HG03095 (cell line): ENCODE measurements around the gene SYNGR3.
A peak's percentile ranks its signal among the peaks of the same experiment; 100 is the strongest.
"Not testable (repeated sequence)": the region's sequence is repeated elsewhere in the genome, so short reads cannot be mapped to it uniquely, and the experiment has no call there.

Source experiments
- ATAC-seq: cut with Tn5 transposase; IDR thresholded peaks from one replicate; pipeline ENCODE4 v1.9.1; 2021; ENCODE audit warnings: moderate library complexity; ENCODE audit not compliant: unreplicated experiment

The SYNGR3 gene

DNA sequence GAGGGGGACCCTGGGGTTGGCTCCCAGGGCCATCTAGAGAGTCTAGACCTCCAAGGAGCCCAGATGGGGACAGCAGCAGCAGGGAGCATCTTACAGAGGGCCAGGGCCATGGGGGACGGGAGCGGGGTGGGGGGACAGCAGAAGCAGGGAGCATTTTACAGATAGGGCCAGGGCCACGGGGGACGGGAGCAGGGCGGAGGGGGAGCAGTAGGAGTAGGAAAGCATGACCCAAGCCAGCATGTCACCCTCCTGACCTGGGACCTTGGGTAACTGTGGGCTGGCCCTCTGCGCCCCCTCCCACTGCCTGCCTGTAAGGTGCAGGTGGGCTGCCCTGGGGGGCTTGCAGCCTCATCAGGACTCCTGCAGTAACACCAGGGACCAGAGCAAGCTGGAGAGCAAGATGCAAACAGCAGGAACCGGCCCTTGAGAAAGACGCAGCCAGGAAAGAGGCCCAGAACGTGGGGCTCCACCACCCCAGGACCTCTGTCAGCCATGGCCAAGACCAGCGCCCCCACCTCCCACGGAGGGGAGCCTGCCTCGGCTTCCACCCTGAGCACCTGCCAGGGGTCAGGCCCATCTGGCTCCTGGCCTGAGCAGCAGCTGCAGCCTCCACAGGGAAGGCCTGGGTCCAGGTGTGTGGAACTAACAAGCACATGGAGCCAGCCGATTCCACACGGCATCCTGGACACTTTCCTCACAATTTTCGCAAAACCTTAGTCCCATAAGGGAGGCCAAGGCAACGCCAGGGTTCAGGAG lies 17.5 kb downstream of the SYNGR3 start:
- no peak for ATAC-seq

DNA sequence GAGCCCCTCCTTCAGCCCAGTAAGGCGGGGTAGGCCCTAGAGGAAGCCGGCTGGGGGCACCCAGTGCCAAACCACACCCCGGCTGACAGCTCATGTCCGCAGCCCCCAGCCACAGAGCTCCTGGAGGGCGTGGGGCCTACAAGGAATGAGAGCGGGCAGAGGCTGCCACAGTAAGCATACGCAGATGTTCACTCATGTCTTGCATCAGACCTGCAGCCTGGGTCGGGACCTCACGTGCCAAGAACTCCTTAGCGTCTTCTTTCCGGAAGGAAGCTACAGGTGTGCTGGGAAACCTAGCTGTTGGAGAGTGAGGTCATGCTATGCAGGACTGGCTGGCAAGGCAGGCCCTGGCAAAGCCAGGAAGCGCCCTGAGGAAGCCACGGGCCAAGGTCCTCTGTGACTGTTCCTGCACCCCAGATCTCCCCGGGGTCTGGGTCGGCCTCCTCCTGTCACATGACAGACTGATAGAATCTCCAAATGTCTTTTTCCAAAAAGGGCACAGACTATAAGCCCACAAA lies 18.3 kb downstream of the SYNGR3 start:
- ATAC-seq, result no peak

DNA sequence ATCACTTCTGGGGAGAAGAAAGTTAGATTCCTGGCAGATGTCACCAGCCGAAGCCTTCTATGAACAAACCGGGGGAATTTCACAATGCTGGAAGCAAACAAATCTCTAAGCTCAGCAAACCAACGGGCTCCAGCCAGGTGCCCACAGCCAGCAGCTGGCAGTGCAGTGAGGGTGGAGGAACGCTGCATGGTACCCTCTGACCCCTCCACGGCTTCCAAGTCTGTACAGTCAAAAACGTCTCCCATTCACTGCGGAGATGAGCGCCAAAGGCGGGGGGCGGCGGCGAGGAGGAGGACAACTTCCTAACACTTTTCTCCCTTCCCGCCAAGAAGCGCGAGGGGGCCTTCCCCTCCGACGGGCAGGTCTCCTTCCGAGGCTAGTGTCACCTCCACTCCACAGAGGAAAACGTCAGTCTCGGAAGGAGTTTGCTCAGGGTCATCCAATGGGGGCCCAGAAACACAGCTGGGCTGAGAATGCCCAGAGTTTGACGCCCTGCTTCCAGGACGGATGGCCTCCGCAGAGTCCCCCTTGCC lies 18.9 kb downstream of the SYNGR3 start:
- ATAC-seq, result no peak

DNA sequence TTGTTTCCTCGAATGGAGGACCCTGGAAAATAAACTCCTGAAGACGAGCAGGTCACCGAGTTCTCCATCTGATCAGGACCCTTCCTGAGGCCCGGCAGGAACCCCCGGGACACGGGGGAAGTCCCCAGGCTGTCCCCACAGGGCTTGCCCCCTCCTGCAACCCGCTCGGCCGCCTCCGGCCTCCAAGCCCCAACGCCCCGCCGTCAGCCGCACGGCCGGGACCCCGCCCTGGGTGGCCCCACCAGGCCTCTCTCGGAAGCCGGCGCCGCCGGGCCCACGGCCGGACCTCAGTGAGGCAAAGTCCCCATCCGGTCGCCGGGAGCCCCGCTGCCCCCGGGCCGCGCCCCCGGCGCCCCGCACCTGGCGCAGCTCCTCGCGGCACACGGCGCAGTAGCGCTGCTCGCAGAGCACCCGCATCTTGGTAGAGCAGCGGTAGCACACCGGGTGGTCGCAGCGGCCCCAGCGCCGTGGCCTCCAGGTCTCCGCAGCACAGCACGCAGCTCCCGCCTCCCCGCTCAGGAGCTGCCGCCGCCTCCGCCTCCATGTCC lies 19.5 kb downstream of the SYNGR3 start:
- ATAC-seq, result peak; percentile 29

DNA sequence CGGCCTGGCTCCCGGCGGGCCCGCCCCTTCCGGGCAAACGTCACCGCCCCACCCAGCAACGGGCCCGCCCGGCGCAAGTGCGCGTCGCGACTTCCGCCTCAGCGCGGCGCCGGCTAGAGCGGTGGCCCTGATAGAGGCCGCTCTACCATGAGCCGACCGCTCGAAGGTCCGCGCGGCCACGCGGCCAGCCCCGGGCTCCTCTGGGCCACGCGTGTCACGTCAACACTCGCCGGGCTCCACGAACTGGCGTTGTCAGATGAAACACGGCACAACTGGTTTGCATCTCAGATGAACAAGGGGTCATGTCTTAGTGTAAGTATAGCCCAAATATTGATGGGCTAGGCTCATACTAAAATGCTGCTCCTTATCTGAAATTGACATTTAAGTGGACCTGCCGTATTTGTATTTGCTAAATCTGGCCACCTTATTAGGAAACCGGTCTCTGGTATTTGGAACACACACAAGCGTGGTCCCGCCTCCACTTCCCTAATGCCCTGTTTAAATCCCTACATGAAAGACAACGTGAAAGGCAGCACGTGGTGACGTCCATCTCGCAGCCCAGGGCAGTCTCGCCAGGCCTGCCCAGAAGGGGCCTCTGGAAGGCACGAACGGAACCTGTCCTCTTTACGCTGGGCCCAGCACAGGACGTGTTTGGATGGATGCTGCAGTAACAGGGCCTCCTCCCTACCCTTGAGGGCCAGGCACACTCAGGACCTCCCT lies 20.2 kb downstream of the SYNGR3 start, which contains the start of gene ZNF598:
TSS of gene ZNF598 (minus strand) at position 31 of the 720 bp plus-strand sequence.
- ATAC-seq, result peak; percentile 72

DNA sequence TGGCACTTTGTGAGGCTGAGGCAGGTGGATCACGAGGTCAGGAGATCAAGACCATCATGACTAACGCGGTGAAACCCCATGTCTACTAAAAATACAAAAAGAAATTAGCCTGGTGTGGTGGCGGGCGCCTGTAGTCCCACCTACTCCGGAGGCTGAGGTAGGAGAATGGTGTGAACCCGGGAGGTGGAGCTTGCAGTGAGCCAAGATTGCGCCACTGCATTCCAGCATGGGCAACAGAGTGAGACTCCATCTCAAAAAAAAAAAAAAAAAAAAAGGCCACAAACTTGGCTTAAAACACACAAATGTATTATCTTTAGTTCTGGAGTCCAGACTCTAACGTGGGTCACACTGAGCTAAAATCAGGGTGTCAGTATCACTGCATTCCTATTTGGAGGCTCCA lies 22.0 kb downstream of the SYNGR3 start:
- not testable (repeated sequence) for ATAC-seq

DNA sequence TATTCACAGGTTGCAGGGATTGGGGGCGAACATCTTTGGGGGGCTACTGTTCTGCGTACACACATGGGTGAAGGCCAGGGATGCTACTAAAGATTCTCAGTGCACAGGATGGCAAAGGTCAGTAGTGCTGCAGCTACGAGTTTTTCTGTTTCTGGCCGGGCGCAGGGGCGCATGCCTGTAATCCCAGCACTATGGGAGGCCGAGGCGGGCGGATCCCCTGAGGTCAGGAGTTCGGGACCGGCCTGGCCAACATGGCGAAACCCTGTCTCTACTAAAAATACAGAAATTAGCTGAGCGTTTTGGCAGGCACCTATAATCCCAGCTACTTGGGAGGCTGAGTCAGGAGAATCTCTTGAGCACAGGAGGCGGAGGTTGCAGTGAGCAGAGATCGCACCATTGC lies 23.8 kb downstream of the SYNGR3 start:
- ATAC-seq, result no peak

DNA sequence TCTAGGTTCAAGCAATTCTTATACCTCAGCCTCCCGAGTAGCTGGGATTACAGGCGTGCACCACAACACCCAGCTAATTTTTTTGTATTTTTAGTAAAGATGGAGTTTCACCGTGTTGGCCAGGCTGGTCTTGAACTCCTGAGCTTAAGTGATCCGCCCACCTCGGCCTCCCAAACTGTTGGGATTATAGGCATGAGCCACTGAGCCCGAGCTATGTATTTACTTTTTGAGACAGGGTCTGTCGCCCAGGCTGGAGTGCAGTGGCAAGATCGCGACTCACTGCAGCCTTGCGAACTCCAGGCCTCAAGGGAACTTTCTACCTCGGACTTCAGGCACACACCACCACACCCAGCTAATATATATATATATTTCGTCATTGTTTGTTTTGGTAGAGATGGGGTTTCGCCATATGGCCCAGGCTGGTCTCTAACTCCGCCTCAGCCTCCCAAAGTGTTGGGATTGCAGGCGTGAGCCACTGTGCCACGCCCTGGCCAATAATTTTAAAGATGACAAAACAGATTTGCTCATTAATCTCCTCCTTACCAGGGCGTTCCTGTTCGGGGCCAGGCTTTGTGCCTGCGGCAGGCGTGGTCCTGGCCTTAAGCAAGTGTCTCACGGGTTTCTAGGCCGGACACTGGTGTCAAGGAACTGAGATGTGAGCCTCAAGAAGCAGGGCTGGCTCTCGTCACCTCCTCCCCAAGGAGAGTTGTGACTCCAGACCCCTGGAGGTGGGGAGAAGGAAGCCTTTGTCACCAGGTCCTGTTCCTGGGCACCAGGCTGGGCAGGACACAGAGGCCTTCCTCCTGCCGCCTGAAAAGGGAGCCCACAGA lies 25.6 kb downstream of the SYNGR3 start:
- ATAC-seq, result no peak

DNA sequence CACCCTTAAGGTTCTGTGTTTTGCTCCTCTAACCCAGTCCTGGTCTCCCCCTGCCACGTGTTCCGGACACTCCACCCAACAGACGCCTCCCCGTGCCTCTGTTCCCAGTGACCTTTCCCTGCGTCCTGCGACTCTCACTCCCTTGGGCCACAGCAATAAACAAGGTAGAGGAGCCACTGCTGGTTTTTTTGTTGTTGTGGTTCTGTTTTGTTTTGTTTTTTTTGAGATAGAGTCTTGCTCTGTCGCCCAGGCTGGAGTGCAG lies 26.1 kb downstream of the SYNGR3 start:
- no peak for ATAC-seq

DNA sequence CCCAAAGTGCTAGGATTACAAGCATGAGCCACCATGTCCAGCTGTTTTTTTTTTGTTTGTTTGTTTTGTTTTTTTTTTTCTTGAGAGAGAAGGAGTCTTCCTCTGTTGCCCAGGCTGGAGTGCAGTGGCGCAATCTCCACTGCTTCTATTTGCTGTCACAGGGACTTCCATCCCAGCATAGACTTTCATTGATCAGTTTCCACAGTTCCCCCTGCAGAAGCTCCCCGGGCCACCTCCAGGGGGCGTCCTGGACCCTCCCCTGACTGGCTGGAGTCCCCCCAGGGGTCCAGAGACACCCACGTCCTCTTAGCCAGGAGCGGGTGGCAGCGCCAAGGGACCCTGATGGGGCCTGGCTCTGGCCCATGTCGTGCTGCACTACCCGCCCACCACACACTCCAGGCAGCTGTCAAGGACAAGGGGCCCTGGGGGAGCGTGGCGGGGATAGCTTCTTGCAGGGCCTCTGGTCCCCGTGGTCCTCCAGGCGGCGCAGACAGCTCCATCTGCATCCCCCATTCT lies 26.7 kb downstream of the SYNGR3 start:
- no peak for ATAC-seq

DNA sequence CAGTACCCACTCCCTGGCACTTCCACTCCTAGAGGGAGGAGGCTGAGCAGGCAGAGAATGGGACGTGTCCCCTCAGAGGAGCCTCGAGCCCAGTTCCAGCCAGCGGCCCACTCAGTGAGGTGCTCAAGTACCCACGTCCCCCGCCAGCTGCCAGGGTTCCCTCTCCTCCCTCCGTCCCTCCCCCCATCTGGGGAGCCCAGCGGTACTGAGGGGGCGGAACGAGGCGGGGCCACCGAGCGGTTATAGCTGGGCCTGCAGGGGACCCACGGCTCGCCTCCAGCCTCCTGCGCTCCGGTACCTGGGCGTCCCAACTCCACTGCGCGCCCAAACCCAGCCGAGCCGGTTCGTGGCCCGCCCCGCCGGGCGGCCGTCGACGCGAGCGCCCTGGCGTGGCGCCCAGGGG lies 29.7 kb downstream of the SYNGR3 start, which contains the start of gene NPW:
TSS of gene NPW (plus strand) at position 268 of the 403 bp plus-strand sequence.
- no peak for ATAC-seq

DNA sequence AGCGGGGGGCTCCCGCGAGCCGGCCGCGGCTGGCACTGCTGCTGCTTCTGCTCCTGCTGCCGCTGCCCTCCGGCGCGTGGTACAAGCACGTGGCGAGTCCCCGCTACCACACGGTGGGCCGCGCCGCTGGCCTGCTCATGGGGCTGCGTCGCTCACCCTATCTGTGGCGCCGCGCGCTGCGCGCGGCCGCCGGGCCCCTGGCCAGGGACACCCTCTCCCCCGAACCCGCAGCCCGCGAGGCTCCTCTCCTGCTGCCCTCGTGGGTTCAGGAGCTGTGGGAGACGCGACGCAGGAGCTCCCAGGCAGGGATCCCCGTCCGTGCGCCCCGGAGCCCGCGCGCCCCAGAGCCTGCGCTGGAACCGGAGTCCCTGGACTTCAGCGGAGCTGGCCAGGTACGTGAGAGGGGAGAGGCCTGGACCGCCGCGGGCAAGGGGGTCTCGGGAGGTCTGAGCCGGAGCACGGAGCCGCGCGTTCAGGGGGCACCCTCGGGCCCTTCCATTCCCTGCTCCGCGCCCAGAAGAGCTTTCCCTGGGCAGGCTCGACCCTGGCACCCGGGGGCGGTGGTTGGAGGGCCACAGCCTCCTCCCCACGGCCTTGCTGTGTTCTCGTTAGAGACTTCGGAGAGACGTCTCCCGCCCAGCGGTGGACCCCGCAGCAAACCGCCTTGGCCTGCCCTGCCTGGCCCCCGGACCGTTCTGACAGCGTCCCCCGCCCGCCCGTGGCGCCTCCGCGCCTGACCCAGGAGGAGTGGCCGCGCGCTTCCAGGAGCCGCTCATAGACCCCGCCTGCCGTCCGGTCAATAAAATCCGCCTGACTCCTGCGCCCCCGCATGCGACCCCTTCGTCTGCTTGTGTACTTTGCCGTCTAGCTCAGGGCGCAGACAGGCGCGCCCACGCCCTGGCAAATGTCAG lies 30.4 kb downstream of the SYNGR3 start:
- no peak for ATAC-seq

DNA sequence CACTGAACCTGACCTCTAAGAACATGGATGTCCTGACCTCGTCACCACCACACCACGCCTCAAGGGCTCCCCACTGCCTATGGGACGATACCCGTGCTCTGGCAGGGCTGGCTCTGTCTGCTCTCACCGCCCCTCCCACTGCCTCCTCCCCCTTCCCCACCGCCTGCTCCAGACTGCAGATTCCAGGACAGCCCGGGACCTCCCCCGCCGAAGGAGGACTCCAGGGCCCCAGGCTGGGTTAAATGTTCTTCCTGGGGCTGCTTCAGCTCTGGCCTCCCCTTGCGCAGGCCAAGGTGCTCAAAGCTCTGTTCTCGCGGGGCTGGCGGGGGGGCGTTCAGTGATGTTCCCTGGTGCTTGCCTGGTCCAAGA lies 32.9 kb downstream of the SYNGR3 start:
- ATAC-seq, result no peak

DNA sequence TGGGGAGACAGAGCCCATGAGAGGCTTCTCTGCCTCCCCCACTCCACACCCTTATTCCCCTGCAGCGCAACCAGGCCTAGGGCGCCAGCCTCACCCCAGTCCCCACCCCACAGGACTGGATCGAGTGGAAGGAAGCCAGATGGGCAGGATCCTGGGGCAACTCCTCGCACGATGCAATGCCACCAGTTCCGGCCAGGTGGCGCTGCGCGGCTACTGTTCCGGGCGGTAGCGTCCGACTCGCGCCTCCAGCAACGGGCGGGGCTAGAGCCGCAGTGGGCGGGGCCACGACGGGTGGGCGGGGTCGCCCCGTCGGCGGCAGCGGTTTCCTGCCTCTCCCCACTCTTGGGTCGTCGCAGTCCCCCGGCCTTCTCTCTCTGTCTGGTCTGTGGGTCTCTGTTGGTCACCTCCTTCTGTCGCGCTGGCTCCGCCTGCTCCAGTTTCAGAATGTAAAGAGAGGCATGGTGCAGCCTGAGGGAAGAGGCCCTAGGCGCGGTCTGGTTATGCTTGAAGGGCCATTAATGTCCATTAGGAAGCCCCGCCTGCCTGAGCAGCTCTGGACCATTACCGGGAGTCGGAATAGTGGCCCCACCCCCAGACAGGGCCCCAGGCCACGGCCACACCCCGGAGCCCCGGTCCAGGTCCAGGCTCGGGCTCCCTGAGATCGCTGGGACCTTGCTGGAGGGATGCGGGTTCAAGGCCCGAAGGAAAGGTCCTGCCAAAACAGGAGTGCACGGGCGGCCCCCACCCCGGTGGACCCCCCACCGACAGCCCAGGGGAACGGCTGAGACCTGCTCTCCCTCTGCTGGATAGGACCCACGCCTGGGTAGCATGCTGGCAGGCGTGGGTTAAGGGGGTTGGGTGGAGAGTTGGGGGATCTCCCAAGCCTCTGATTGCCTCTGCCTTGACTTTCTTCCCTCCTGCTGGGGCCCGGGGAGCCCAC lies 33.6 kb downstream of the SYNGR3 start:
- no peak for ATAC-seq

DNA sequence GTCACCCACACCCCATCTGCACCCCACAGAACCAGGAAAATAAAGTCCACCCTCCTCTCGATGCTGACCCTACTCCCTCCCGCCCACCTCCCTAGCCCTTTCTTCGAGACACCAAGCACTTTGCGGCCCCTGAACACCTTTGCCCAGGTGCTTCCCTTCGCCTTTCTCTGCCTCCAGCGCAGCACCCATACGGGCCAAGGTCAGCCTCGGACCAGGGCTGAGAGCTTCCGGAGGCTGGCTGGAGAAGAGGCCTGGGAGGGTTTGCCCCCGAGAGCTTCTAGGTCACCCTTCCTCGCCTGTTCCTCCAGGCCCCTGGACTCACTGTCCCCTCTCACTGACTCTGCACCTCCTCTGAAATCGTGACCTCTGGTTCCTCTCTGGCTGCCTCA lies 34.3 kb downstream of the SYNGR3 start:
- ATAC-seq, result no peak

DNA sequence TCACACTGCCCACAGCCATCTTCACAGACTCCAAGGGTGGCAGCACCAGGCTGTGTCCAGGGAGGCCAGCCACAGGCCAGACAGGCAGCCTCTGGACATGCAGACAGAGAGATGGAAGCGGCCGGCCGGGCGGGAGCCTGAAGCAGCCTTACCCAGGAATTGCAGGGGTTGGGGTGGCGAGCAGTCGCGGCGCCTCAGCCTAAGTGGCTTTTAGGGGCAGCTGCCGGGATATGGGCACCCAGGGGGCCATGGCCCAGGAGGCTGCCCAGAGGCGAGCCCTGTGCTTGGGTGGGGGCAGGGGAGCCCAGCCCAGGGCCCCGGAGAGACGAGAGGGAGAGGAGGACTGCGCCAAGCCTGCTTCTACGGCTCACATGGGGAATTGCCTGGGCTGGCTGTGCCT lies 35.5 kb downstream of the SYNGR3 start:
- ATAC-seq, result no peak

DNA sequence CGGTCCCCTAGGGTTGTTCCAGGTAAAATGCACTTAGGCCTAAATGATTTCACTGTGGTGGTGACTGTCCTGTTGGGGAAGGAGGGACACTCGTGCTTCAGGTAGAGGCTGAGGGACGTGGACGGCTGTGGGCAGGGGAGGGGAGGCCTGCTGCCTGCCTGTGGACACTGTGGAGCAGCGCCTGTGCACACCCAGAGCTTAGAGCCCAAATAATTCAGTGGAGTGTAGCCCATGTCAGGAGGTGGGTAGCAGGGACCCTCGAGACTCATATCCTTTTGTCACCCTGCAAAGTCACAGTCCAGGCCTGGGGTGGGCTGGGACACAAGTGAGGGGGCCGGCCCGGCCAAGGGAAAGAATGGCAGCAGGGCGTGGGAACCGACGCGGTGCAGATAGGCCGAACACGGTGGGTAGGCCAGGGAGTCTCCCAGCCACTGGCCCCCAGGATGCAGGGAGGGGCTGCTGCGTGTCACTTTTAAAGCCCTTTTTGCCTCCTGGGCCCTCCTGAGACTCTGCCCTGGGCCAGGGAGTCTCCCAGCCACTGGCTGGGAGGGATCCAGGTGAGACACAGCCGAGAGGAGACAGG lies 36.2 kb downstream of the SYNGR3 start:
- no peak for ATAC-seq

DNA sequence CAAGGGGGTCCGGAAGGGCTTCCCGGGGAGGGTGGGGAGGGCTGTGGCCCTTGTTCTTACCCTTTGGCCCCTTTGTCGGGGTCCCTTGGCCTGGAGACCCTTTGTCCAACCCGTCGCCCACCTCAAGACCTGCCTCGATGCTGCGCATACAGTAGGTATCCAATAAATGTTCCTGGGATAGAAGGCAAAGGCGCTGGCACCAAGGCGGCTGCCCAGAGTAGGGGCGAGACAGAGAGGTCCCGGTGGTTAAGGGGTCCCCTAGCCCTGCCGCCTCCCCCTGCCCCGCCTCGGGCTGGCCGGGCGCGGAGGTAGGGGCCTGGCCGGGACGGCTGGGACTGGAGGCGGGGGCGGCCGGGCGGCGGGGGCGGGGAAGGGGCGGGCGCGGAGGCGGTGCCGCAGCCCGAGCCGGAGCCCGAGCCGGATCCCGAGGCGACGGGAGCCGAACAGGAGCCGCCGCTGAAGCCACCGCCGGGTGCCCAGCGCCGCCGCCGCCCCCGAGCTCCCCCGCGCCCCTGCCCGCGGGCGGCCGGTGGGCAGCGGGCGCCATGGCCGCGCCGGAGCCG lies 36.8 kb downstream of the SYNGR3 start, which contains the start of gene NHERF2:
TSS of gene NHERF2 (plus strand) at position 442 of the 563 bp plus-strand sequence. CDS start at position 546, 104 bp downstream.
- no peak for ATAC-seq
